ENCODE measurements around the gene EPS8L3. TPM values are rescaled to one million over a fixed set of nuclear protein-coding genes. Genes with fewer than 3 reads are reported as not detected.
A peak's percentile ranks its signal among the peaks of the same experiment; 100 is the strongest.

The EPS8L3 gene
- total and polyA plus RNA-seq, 10 of the 15 experiments (the other 5 are each of a cell fraction or from before 2014, with no cell fraction given) = not detected

- no peak for TF ChIP-seq ZBTB4 (CRISPR knock-in tag; IDR thresholded peaks at IDR 0.05)
- no peak for TF ChIP-seq RBBP5 (conservative IDR thresholded peaks at IDR 0.05)
- no peak for TF ChIP-seq RUNX3 (IDR thresholded peaks at IDR 0.05; ENCODE audit: low read length)
- TF ChIP-seq MXI1 (IDR thresholded peaks at IDR 0.05; ENCODE audit: low read depth, low read length) = no peak
- no peak for TF ChIP-seq POLR2AphosphoS2 (IDR thresholded peaks at IDR 0.05; ENCODE audit: low read depth, low read length)
Measured at GRCh38 chr1:109791495-109792043, 27.8 kb upstream of the EPS8L3 start (continued).

DNA sequence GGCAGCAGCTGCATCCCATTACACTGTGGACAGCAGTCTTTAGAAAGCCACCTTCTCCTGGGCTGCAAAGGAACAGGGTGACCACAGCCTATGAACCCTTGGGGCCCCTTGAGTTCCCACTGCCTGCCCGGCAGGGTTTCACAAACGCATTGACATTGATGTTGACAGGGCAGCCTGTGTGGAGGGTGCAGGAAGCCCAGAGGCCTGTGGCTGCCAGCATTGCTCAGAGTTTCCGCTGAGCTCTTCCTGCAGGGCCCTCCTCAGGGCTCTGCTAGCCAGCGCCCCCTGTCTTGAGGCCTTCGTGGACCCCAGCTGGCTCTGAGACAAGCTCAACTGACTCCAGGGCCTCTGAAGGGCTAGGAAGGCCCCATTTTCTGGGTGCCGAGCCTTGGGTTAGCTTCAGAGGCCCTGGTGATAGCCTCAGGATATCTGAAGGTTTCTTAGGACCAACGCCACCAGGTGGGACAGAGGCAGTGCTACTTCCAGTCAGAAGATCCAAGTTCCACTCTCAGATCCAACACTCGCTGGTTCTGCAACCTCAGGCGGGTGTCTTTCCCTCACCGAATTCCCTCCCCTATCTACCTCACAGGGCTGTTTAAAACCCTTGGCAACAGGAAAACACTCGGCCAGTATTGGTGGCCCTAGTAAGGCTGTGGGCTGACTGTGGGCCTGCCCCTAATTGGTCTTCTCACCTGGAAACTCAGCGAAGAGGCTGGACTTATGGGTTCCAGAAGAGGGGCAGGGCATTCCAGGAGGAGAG lies 27.2 kb upstream of the EPS8L3 start:
- ChIA-PET RAD21 (ENCODE audit: unreplicated experiment) (interaction anchor here (1.0 to 1.6 kb wide), 4 partner anchors 14 to 193 kb away, joined by 3 to 18 read pairs (median 4); partner anchors contain the start of gene AHCYL1), POLR2A (interaction anchor here (0.6 to 1.0 kb wide), 2 partner anchors 189 to 194 kb away, joined by 3 read pairs; partner anchors contain the start of gene AHCYL1), SMC1A (ENCODE audit: uncharacterized antibody, unreplicated experiment) (interaction anchor here (0.7 to 23.1 kb wide), 9 partner anchors 9 to 244 kb away, joined by 3 to 431 read pairs (median 3); partner anchors contain the start of gene AHCYL1), CTCF (interaction anchor here (0.7 to 27.2 kb wide), 17 partner anchors 9 to 238 kb away, joined by 3 to 759 read pairs (median 5); partner anchors contain the start of gene AHCYL1)
- Histone ChIP-seq H3K4me1 (ENCODE audit: control insufficient read depth, insufficient read depth, low read length) (peaks cover 11% of the 10 kb centered on the region), H3K4me3 (no peak overlapping the region), H4K20me1 (ENCODE audit: control insufficient read depth, insufficient read depth) (no peaks in the 10 kb centered on the region), H3K4me2 (ENCODE audit: control insufficient read depth, insufficient read depth) (no peak overlapping the region), H2AFZ (ENCODE audit: control insufficient read depth, low read depth, low read length) (peak overlapping the region; percentile 83), H3K36me3 (ENCODE audit: control insufficient read depth in 2 of 2, insufficient read depth in 2 of 2, low read length in 1 of 2) (no peaks in the 10 kb centered on the region), H3K27ac (ENCODE audit: control insufficient read depth, insufficient read depth) (peak overlapping the region; percentile 22), H3K79me2 (ENCODE audit: control insufficient read depth, insufficient read depth, low read length) (no peaks in the 10 kb centered on the region), H3K9me3 (replicated peaks; ENCODE audit: control insufficient read depth, insufficient read depth, low read length) (no peaks in the 10 kb centered on the region), H3K9ac (ENCODE audit: control insufficient read depth, insufficient read depth, low read length) (no peak overlapping the region; the same call in 1 of the 2 replicates), H3K27me3 (replicated peaks in 1 of 2; ENCODE audit: control insufficient read depth in 2 of 2, insufficient read depth in 2 of 2, low read length in 1 of 2) (no peaks in the 10 kb centered on the region; a peak in 1 of 4 replicates)
- ATAC-seq (peak; percentile 88), FAIRE-seq (peak; percentile 56), DNase-seq (ENCODE audit: low read depth, low spot score) (peak; percentile 23)
- in situ Hi-C loops (cut with MboI) = no loop called here
- no TSS peak for BruUV-seq (replicated peaks)
- 55% methylated on average over 12 of the region's 12 CpGs for whole genome bisulfite sequencing (ENCODE audit: insufficient coverage, insufficient replicate concordance, low lambda C conversion rate, missing lambda C conversion rate)
- intact Hi-C loops (cut with micrococcal nuclease; ENCODE audit: unreplicated experiment) = no loop called here
- TF ChIP-seq TCF12 (IDR thresholded peaks at IDR 0.05; ENCODE audit: low read depth, low read length) (no peak), SUZ12 (IDR thresholded peaks at IDR 0.05; ENCODE audit: unreplicated experiment) (no peak), MTA2 (IDR thresholded peaks at IDR 0.05; ENCODE audit: low read depth) (peak; percentile 27; the same call in 1 of the 2 replicates), EP300 (IDR thresholded peaks at IDR 0.05; ENCODE audit: borderline replicate concordance in 1 of 2, control insufficient read depth in 1 of 2, low read depth in 2 of 2, low read length in 2 of 2) (0 out of 4 replicates have a peak, but pooled peaks of 1 of the 2 experiments have one; percentile 8), SRF (IDR thresholded peaks at IDR 0.05; ENCODE audit: low read depth in 2 of 2, low read length in 2 of 2) (no peak), RELB (IDR thresholded peaks at IDR 0.05; ENCODE audit: low read depth) (no peak), LARP7 (IDR thresholded peaks at IDR 0.05) (no peak), BCL11A (IDR thresholded peaks at IDR 0.05; ENCODE audit: low read depth, low read length) (no peak), HDGF (IDR thresholded peaks at IDR 0.05) (0 out of 2 replicates have a peak, but pooled peaks have one; percentile 51), EED (IDR thresholded peaks at IDR 0.05; ENCODE audit: low read depth) (peak; percentile 54; the same call in 1 of the 2 replicates)

All from GM12878 (cell line).